NCI-H1048 (cell line): ENCODE measurements around the gene HDHD2.

Experiments used
- DNase-seq: peaks from one replicate; lab custom pipeline; 2025; lab: John Stamatoyannopoulos, UW

Gene HDHD2

GRCh38 chr18:47143899-47144485 is 6.3 kb downstream of the HDHD2 start:
- no peak for DNase-seq

- DNase-seq = no peak
Measured at GRCh38 chr18:47143153-47143552, 7.1 kb downstream of the HDHD2 start.

- DNase-seq = no peak
Measured at GRCh38 chr18:47141289-47141688, 9.0 kb downstream of the HDHD2 start.

GRCh38 chr18:47121146-47121545 is 29.2 kb downstream of the HDHD2 start:
- DNase-seq = no peak

GRCh38 chr18:47120428-47120827 is 29.9 kb downstream of the HDHD2 start:
- DNase-seq = no peak

GRCh38 chr18:47118981-47119380 is 31.3 kb downstream of the HDHD2 start:
- DNase-seq = no peak

GRCh38 chr18:47115205-47115604 is 35.1 kb downstream of the HDHD2 start:
- DNase-seq = no peak

- DNase-seq = no peak
Measured at GRCh38 chr18:47113796-47114540, 36.3 kb downstream of the HDHD2 start.

GRCh38 chr18:47110492-47111274 is 39.6 kb downstream of the HDHD2 start:
- DNase-seq = no peak

GRCh38 chr18:47109720-47110119 is 40.6 kb downstream of the HDHD2 start:
- DNase-seq = no peak

- DNase-seq = no peak
Measured at GRCh38 chr18:47108998-47109405, 41.3 kb downstream of the HDHD2 start.

- DNase-seq = no peak
Measured at GRCh38 chr18:47108373-47108772, 41.9 kb downstream of the HDHD2 start.

GRCh38 chr18:47100212-47100831 is 50.0 kb downstream of the HDHD2 start:
- DNase-seq = no peak

GRCh38 chr18:47095810-47096209 is 54.5 kb downstream of the HDHD2 start:
- no peak for DNase-seq

GRCh38 chr18:47087676-47088075 is 62.6 kb downstream of the HDHD2 start:
- DNase-seq = no peak

- no peak for DNase-seq
Measured at GRCh38 chr18:47081578-47081977, 68.7 kb downstream of the HDHD2 start.

- DNase-seq = no peak
Measured at GRCh38 chr18:47080872-47081271, 69.4 kb downstream of the HDHD2 start.

- no peak for DNase-seq
Measured at GRCh38 chr18:47077111-47077510, 73.2 kb downstream of the HDHD2 start.

- DNase-seq = no peak
Measured at GRCh38 chr18:47075098-47075883, 75.0 kb downstream of the HDHD2 start.

GRCh38 chr18:47067648-47068047 is 82.7 kb downstream of the HDHD2 start:
- no peak for DNase-seq

- DNase-seq = no peak
Measured at GRCh38 chr18:47063096-47063495, 87.2 kb downstream of the HDHD2 start.

GRCh38 chr18:47062471-47062870 is 87.8 kb downstream of the HDHD2 start:
- no peak for DNase-seq
